H7 (cell line): ENCODE data around the gene UNC13C. TPM values are rescaled to one million over a fixed set of nuclear protein-coding genes. Genes with fewer than 3 reads are reported as not detected.
A peak's percentile ranks its signal among the peaks of the same experiment; 100 is the strongest.

Source experiments
- DNase-seq: peaks from one replicate; pipeline ENCODE4 v3.0.0; 2012
- H3K27me3 ChIP-seq: 2 replicates; pipeline ENCODE4 v1.6.0; 2011; ENCODE audit warnings: mild to moderate bottlenecking, low read length; ENCODE audit not compliant: control insufficient read depth, insufficient read depth
- H3K36me3 ChIP-seq: replicated peaks from 2 replicates; pipeline ENCODE4 v1.5.1; 2011; ENCODE audit warnings: low read length; ENCODE audit not compliant: control insufficient read depth, insufficient read depth
- H3K4me3 ChIP-seq: 2 replicates; pipeline ENCODE4 v1.5.1; 2011; ENCODE audit warnings: low read depth, mild to moderate bottlenecking, control low read depth, low read length, moderate library complexity; ENCODE audit not compliant: insufficient read depth
- total RNA-seq: library from RNA; depleted of rRNA; stranded (reverse); fragments of >200 nt; shearing (Covaris generic); gene quantifications from 2 replicates; pipeline ENCODE4 v1.2.3, GENCODE V29; 2014

Gene UNC13C
- total RNA-seq, 1 experiment from 2014 or later: 0.03 TPM

- Histone ChIP-seq H3K4me3 (no peak overlapping the region), H3K27me3 (no peaks in the 10 kb centered on the region), H3K36me3 (no peaks in the 10 kb centered on the region)
- DNase-seq: no peak
Observed at GRCh38 chr15:54256190-54256589, 277.9 kb downstream of the UNC13C start.

GRCh38 chr15:54273928-54274327, 295.7 kb downstream of the UNC13C start:
- peak; percentile 48 for DNase-seq
- no peak overlapping the region for H3K4me3 ChIP-seq
- no peaks in the 10 kb centered on the region for H3K27me3 ChIP-seq
- no peaks in the 10 kb centered on the region for H3K36me3 ChIP-seq

- H3K36me3 ChIP-seq: no peaks in the 10 kb centered on the region
- H3K4me3 ChIP-seq: no peak overlapping the region
- DNase-seq: no peak
- no peaks in the 10 kb centered on the region for H3K27me3 ChIP-seq
Observed at GRCh38 chr15:54277834-54278233, 299.6 kb downstream of the UNC13C start.

- DNase-seq: no peak
- H3K36me3 ChIP-seq: no peaks in the 10 kb centered on the region
- no peak overlapping the region for H3K4me3 ChIP-seq
- H3K27me3 ChIP-seq: no peaks in the 10 kb centered on the region
Observed at GRCh38 chr15:54280726-54281125, 302.5 kb downstream of the UNC13C start.

GRCh38 chr15:54282228-54282836, 304.1 kb downstream of the UNC13C start:
- DNase-seq: no peak
- H3K4me3 ChIP-seq: no peak overlapping the region
- no peaks in the 10 kb centered on the region for H3K36me3 ChIP-seq
- no peaks in the 10 kb centered on the region for H3K27me3 ChIP-seq

- no peak for DNase-seq
- no peak overlapping the region for H3K4me3 ChIP-seq
- no peaks in the 10 kb centered on the region for H3K36me3 ChIP-seq
- no peaks in the 10 kb centered on the region for H3K27me3 ChIP-seq
Observed at GRCh38 chr15:54288049-54288448, 309.8 kb downstream of the UNC13C start.

GRCh38 chr15:54289590-54290136, 311.4 kb downstream of the UNC13C start:
- Histone ChIP-seq H3K36me3 (no peaks in the 10 kb centered on the region), H3K4me3 (no peak overlapping the region), H3K27me3 (no peaks in the 10 kb centered on the region)
- DNase-seq: no peak

GRCh38 chr15:54298396-54298795, 320.2 kb downstream of the UNC13C start:
- Histone ChIP-seq H3K36me3 (no peaks in the 10 kb centered on the region), H3K4me3 (no peak overlapping the region), H3K27me3 (no peaks in the 10 kb centered on the region)
- no peak for DNase-seq

GRCh38 chr15:54304321-54304720, 326.1 kb downstream of the UNC13C start:
- no peak for DNase-seq
- H3K27me3 ChIP-seq: no peaks in the 10 kb centered on the region
- no peaks in the 10 kb centered on the region for H3K36me3 ChIP-seq
- no peak overlapping the region for H3K4me3 ChIP-seq

GRCh38 chr15:54305138-54305537, 326.9 kb downstream of the UNC13C start:
- Histone ChIP-seq H3K27me3 (no peaks in the 10 kb centered on the region), H3K36me3 (no peaks in the 10 kb centered on the region), H3K4me3 (no peak overlapping the region)
- no peak for DNase-seq

- Histone ChIP-seq H3K27me3 (no peaks in the 10 kb centered on the region), H3K36me3 (no peaks in the 10 kb centered on the region), H3K4me3 (no peak overlapping the region)
- no peak for DNase-seq
Observed at GRCh38 chr15:54307252-54307902, 329.1 kb downstream of the UNC13C start.

GRCh38 chr15:54307926-54308325, 329.7 kb downstream of the UNC13C start:
- no peaks in the 10 kb centered on the region for H3K27me3 ChIP-seq
- no peak overlapping the region for H3K4me3 ChIP-seq
- no peak for DNase-seq
- no peaks in the 10 kb centered on the region for H3K36me3 ChIP-seq

GRCh38 chr15:54312528-54312927, 334.3 kb downstream of the UNC13C start:
- H3K36me3 ChIP-seq: no peaks in the 10 kb centered on the region
- DNase-seq: no peak

GRCh38 chr15:54321426-54321825, 343.2 kb downstream of the UNC13C start:
- no peaks in the 10 kb centered on the region for H3K27me3 ChIP-seq
- DNase-seq: no peak
- no peaks in the 10 kb centered on the region for H3K36me3 ChIP-seq
- H3K4me3 ChIP-seq: no peak overlapping the region

More at GRCh38 chr15:54312528-54312927, 334.3 kb downstream of the UNC13C start:
- Histone ChIP-seq H3K4me3 (no peak overlapping the region), H3K27me3 (no peaks in the 10 kb centered on the region)

GRCh38 chr15:54322341-54322740, 344.1 kb downstream of the UNC13C start:
- no peak for DNase-seq
- no peaks in the 10 kb centered on the region for H3K36me3 ChIP-seq
- no peaks in the 10 kb centered on the region for H3K27me3 ChIP-seq
- no peak overlapping the region for H3K4me3 ChIP-seq
